Lung (tissue), 12 donors: Measurements from ENCODE around the gene HMCN2. TPM values are rescaled to one million over a fixed set of nuclear protein-coding genes. Genes with fewer than 3 reads are reported as not detected.
"Not testable (repeated sequence)": the region's sequence is repeated elsewhere in the genome, so short reads cannot be mapped to it uniquely, and the experiment has no call there.

Source experiments
- ATAC-seq: fragments of 200-7000 bp; cut with Tn5 transposase; one replicate; pipeline ENCODE4 v1.9.1; 2020; ENCODE audit warnings: moderate number of reproducible peaks; ENCODE audit not compliant: insufficient read depth, low FRiP score
- DNase-seq, 3 donors: peaks; one replicate each; pipeline ENCODE4 v3.0.0-alpha.2; 2013 to 2017
- H3K27ac ChIP-seq, 2 donors: one replicate each; pipeline ENCODE4 v1.5.1; 2013; ENCODE audit warnings: mild to moderate bottlenecking in 2 of 2, moderate library complexity in 2 of 2, control low read depth in 1 of 2, inconsistent platforms in 1 of 2, low read depth in 1 of 2, low read length in 1 of 2
- H3K27me3 ChIP-seq, 3 donors: one replicate each; pipeline ENCODE4 v1.5.1; 2013; ENCODE audit warnings: low read length in 2 of 3; ENCODE audit not compliant: control insufficient read depth in 3 of 3, insufficient read depth in 3 of 3
- H3K36me3 ChIP-seq, 4 donors: one replicate each; pipeline ENCODE4 v1.5.1; 2013; ENCODE audit warnings: low read length in 4 of 4, mild to moderate bottlenecking in 1 of 4, moderate library complexity in 1 of 4; ENCODE audit not compliant: control insufficient read depth in 4 of 4, insufficient read depth in 4 of 4
- H3K4me1 ChIP-seq, 5 donors: one replicate each; pipeline ENCODE4 v1.5.1; 2013; ENCODE audit warnings: low read length in 5 of 5, mild to moderate bottlenecking in 2 of 5, moderate library complexity in 1 of 5; ENCODE audit not compliant: control insufficient read depth in 5 of 5, insufficient read depth in 5 of 5
- H3K4me3 ChIP-seq: one replicate; pipeline ENCODE4 v1.5.1; 2013; ENCODE audit warnings: mild to moderate bottlenecking, control low read depth, moderate library complexity
- H3K9ac ChIP-seq, 2 donors: one replicate each; pipeline ENCODE4 v1.5.1; 2013; ENCODE audit warnings: low read length in 2 of 2, control low read depth in 1 of 2; ENCODE audit not compliant: insufficient read depth in 1 of 2
- H3K9me3 ChIP-seq, 4 donors: one replicate each; pipeline ENCODE4 v1.5.1; 2013; ENCODE audit warnings: low read length in 3 of 4, mild to moderate bottlenecking in 1 of 4, moderate library complexity in 1 of 4; ENCODE audit not compliant: control insufficient read depth in 4 of 4, insufficient read depth in 3 of 4
- CTCF ChIP-seq: IDR thresholded peaks from 2 replicates; pipeline ENCODE4 v1.5.1; 2012; ENCODE audit warnings: mild to moderate bottlenecking; ENCODE audit errors: control extremely low read depth, extremely low read depth
- WGBS, 2 donors: extraction: QIAGEN DNeasy Blood & Tissue Kit; methylation state at CpG; one replicate each; pipeline ENCODE4 v1.1.7; 2013; 5-methylcytosine and 5-hydroxymethylcytosine counted together
- polyA plus RNA-seq, 2 donors: library from polyadenylated mRNA; stranded (reverse); fragments of 200-250 nt; gene quantifications; one replicate each; pipeline ENCODE4 v1.2.1, GENCODE V29; 2013
- total RNA-seq, 2 donors: library from RNA; depleted of rRNA in 1 of 2; stranded (reverse); fragments of >200 nt in 1 of 2; gene quantifications; one replicate each; pipeline ENCODE4 v1.2.1, GENCODE V29; 2014 to 2021
- donor health status: control.
- donor health status: control.
- donor health status: Bipolar disorder and iron deficiency.
- donor health status: healthy.
- donor health status: DM: yes; HTN: yes; CAD: no.

The HMCN2 gene
- total and polyA plus RNA-seq, 4 donors: 2.1 to 5.2 (median 3.7) TPM

GRCh38 chr9:130398487-130399240 lies 133.1 kb downstream of the HMCN2 start:
- H3K27ac ChIP-seq: no peak overlapping the region
- 80 to 88% methylated on average over 17 of the region's 17 CpGs for WGBS, 2 donors
- no peaks in the 10 kb centered on the region for H3K36me3 ChIP-seq
- no peak overlapping the region for H3K4me3 ChIP-seq
- no peaks in the 10 kb centered on the region for H3K4me1 ChIP-seq
- no peaks in the 10 kb centered on the region for H3K9me3 ChIP-seq
- H3K27me3 ChIP-seq: no peaks in the 10 kb centered on the region
- no peak overlapping the region for H3K9ac ChIP-seq
- ATAC-seq (no peak), DNase-seq (no peak)
- TF ChIP-seq CTCF: no peak

- Histone ChIP-seq H3K27ac (no peak overlapping the region), H3K4me1 (no peaks in the 10 kb centered on the region), H3K4me3 (no peak overlapping the region), H3K36me3 (no peaks in the 10 kb centered on the region), H3K9ac (no peak overlapping the region), H3K9me3 (no peaks in the 10 kb centered on the region), H3K27me3 (no peaks in the 10 kb centered on the region)
- ATAC-seq (no peak), DNase-seq (no peak)
- WGBS, 2 donors: 75 to 80% methylated on average over 8 of the region's 8 CpGs
- TF ChIP-seq CTCF: no peak
Measured at GRCh38 chr9:130399768-130400167, 134.2 kb downstream of the HMCN2 start.

GRCh38 chr9:130400870-130401269 lies 135.3 kb downstream of the HMCN2 start:
- no peaks in the 10 kb centered on the region for H3K36me3 ChIP-seq
- DNase-seq (no peak), ATAC-seq (no peak)
- H3K4me1 ChIP-seq: no peaks in the 10 kb centered on the region
- no peak overlapping the region for H3K9ac ChIP-seq
- H3K27me3 ChIP-seq: no peaks in the 10 kb centered on the region
- H3K4me3 ChIP-seq: no peak overlapping the region
- H3K9me3 ChIP-seq: no peaks in the 10 kb centered on the region
- H3K27ac ChIP-seq: no peak overlapping the region
- TF ChIP-seq CTCF: no peak
- WGBS, 2 donors: 92 to 94% methylated on average over 8 of the region's 8 CpGs

GRCh38 chr9:130401742-130402141 lies 136.2 kb downstream of the HMCN2 start:
- WGBS, 2 donors: 90 to 94% methylated on average over 3 of the region's 3 CpGs
- H3K27me3 ChIP-seq, H3K36me3 ChIP-seq, DNase-seq, ATAC-seq, H3K27ac ChIP-seq, H3K9ac ChIP-seq, H3K4me3 ChIP-seq, H3K9me3 ChIP-seq, H3K4me1 ChIP-seq: not testable (repeated sequence)
